NOMO-1 treated with DMSO at 0.1 percent for 48 hours (cell line): ENCODE results near the gene MZF1.
"Not testable (repeated sequence)": the region's sequence is repeated elsewhere in the genome, so short reads cannot be mapped to it uniquely, and the experiment has no call there.

Experiments used
- DNase-seq: peaks from one replicate; lab custom pipeline; 2025; ENCODE audit not compliant: unreplicated experiment; lab: John Stamatoyannopoulos, UW

MZF1 gene

DNA sequence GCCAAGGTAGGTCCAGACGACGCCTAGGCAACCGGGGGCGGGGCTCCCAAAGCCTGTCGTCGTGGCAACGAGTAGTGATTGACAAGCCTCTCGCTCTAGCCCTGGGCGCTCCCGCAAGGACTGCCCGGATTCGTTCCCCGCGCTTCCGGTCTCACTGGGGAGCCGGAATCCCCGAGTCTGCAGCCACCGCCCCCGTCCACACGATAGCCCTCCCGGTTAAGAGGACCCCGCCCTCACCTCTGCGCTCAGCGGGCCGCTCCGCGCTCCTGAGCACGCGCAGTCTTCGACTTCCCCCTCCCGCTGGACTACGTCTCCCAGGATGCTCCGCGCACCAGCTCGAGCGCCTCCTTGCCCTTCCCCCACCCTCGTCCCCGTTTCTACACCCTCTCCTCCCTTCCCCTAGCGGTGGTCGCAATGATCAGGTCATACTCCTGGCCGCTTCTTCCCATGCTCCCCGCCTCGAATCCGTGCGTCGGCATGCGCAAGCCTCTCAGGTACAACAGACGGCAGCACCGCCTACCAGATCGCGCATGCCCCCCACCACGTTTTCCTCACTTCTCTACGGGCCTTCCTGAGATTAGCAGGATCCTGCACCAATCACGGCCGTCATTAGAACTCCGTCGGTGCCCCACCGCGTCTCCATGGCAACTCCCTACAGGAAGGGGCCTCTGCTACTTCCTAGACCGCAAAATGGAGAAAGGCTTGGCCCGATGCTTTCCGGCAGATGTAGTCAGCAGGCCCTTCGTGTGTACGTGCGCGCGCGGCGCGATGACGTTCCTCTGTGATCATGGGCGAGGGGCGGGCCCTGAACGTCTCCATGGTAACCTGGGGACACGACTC is at the start of gene MZF1:
Gene MZF1, minus strand, starts transcription at position 518 of the 840 bp plus-strand sequence. CDS start 1,946 bp downstream, outside the sequence.
- no peak for DNase-seq

DNA sequence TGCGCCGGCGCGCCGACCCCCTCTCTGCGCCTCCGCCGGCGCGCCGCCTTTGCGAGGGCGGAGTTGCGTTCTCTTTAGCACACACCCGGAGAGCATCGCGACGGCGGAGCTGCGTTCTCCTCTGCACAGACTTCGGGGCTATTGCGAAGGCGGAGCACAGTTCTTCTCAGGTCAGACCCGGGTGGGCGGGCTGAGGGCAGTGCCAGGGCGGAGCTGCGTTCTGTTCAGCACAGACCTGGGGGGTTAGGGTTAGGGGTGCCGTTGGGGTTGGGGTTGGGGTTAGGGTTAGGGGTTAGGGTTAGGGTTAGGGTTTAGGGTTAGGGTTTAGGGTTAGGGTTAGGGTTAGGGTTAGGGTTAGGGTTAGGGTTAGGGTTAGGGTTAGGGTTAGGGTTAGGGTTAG is 34.1 kb upstream of the MZF1 start:
- DNase-seq: not testable (repeated sequence)

DNA sequence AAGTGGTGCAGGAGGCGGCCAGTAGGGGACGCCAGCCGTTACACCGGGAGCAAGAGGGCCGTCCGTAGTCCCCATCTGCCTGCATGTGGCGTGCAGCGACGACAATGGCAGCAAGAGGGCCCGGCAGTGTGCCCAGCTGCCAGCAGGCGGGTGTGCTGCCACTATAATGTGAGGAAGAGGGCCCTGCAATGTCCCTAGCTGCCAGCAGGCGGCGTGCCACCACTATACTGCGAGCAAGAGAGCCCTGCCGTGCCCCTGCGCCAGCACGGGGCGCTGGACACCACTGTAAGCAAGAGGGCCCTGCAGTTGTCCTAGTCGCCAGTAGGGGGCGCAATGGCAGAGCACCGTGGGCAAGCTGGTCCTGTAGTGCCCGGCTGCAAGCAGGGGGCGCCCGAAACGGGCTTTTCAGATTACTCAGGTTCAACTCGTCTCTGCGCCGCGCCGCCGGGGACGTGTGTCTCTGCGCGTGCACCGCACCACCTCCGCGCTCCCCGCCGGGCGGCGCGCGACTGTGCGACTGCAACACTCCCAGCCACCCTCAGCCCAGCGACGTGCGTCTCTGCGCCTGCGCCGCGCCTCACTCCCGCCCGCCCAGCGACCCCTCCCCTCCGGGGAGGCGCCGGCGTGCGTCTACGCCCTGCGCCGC is 33.2 kb upstream of the MZF1 start:
- DNase-seq: not testable (repeated sequence)

DNA sequence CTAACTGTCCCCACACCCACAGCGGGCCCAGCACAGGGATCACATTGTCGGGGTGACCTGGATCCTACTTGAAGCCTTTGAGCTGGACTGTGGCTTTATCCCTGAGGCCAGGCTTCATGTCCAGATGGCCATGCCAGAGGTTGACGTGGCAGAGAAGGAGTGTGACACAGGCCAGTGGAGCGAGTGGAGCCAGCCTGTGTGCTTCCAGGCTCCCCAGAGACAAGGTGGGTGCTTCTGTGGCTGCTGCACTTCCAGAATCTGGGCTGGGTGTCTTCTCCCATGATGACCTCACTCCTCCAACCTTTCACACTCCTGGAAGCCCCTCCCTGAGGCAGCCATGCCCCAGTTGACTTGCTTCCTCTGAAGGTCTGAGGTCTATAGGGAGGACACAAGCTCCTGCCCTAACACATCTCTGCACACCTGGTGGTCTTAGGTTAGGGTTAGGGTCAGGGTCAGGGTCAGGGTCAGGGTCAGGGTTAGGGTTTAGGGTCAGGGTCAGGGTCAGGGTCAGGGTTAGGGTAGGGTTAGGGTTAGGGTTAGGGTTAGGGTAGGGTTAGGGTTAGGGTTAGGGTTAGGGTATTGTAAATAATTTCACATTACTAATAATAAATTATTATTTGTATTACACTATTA is 13.1 kb upstream of the MZF1 start:
- no peak for DNase-seq

DNA sequence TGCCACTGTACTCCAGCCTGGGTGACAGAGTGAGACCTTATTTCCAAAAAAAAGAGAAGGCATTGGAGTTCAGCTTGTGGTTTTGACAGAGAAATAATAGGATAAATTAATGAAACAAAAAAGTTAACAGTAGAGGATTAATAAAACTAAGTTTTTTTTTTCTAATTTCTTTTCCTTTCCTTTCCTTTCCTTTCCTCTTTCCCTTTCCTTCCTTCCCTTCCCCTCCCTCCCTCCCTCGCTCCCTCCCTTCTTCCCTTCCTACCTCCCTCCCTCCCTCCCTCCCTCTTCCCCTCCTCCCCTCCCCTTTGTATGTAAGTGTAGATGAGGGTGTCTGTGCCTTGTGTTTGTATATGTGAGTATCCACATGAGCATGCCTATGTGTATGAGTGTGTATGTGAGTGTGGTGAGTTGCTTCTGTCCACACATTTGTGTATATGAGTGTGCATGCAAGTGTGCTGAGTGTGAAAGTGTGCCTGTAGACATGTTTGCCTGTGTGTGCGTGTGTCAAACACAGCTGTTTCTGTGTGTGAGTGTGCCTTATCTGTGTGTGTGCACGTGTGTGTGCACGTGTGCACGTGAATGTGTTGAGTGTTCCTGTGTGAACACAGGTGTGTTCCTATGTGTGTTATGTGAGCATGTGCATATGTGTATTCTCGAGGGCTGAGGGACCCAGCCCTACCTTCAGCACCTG is 12.5 kb upstream of the MZF1 start:
- no peak for DNase-seq

DNA sequence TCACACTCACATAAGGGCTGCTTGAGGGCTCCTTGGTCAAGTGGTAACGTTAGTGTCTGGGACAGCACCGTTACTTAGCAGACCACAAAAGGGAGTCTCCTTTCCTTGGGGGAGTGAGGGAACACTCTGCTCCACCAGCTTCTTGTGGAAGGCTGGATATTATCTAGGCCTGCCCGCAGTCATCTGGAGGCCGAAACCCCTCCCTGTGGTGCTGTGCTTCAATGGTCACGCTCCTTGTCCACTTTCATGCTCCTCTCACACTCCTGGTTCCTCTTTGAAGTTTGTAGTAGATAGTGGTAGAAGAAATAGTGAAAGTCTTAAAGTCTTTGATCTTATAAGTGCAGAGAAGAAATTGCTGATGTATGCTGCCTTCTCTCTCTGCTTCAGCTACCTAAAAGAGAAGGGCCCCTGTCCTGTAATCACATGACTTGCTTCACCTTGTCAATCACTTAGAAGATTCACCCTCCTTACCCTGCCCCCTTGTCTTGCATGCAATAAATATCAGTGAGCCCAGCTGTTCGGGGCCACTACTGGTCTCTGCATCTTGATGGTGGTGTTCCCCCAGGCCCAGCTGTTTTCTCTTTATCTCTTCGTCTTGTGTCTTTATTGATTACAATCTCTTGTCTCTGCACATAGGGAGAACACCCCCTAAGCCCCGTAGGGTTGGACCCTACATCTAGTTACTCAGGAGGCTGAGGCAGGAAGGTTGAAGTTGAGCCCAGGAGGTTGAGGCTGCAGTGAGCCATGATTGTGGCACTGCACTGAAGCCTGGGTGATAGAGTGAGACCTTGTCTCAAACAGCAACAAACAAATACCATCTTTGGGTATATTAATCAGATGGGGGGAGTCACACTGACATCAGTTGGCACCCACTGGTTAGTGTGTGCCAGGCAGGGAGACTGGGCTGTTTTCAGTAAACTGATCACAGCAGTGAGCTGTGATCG is 11.6 kb upstream of the MZF1 start:
- DNase-seq: no peak

DNA sequence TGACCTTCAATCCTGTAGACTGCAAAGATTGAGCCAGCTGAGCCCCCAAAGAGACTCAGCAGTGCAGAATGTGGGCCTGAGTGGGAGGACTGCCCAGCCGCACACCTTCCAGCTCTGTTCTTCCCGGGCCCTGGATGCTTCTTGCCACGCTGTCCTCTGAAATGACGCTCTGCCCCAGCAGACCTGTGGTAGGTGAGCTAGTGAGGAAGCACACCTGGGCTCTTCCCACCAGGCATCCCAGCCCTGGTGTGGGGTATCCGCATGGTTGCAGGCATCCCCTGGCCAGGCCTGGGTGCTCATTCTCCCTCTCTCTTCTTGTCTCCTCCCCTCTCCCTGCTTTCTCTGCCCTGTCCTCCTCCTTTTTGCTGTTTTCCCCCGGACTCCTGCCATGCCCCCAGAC is 9.8 kb upstream of the MZF1 start:
- DNase-seq: no peak

DNA sequence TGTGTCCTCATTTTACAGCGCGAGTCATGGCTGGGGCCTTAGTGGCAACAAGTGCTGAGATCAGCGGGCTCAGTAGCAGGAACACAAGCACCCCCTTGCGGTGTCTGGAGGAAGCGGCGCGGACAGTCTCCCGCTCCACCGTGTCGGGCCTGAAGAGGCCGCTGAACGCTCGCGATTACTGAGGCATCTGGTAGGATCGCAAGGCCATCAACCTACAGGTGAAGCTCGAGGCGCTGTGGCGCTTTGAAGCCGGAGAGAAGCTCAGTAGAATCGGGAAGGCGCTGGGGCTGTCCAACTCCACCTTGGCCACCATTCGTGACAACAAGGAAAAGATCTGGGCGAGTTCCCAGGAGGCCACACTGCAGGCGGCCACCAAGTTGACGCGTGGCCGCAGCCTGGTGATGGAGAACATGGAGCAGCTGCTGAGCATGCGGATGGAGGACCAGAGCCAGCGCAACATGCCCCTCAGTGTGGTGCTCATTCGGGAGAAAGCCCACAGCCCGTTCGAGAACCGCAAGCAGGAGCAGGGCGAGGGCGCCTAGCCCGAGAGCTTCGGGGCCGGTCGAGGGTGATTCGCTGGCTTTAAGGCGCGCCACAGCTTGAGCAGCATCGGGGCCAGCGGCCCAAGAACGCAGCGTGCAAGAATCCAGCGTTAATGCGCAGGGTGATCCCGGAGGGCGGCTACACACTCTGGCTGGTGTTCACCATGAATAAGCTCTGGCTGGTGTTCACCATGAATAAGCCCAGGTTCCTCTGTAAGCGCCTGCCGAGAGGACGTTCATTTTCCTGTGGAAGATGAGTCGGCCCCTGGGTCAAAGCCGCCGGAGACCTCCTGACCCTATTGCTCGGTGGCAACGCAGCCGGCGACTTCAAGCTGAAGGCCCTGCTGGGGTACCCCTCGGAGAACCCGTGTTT is 8.3 kb upstream of the MZF1 start:
- DNase-seq: no peak

DNA sequence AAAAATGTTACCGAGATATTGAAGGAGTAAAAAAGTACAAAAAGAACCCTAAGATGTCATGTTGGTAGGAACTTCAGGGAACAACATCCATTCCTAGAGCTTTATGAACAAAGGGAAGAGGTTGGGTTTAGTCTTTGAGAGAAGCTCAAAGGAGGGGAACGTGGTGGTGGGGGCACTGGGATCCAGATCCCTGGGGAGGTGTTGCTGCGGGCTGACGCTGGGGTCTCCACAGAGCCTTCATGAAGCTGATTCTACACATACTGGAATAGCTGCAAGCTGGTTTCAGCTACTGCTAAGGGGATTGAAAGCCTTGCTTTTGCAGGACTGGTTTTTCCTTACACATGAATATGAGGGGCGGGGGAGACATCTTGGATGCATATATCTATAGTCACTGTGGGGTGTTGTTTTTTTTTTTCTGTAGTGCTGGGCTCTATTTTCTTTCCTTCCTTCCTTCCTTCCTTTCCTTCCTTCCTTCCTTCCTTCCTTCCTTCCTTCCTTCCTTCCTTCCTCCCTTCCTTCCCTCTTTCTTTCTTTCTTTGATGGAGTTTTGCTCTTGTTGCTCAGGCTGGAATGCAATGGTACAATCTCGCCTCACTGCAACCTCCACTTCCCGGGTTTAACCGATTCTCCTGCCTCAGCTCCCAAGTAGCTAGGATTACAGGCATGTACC is 6.5 kb upstream of the MZF1 start:
- no peak for DNase-seq

DNA sequence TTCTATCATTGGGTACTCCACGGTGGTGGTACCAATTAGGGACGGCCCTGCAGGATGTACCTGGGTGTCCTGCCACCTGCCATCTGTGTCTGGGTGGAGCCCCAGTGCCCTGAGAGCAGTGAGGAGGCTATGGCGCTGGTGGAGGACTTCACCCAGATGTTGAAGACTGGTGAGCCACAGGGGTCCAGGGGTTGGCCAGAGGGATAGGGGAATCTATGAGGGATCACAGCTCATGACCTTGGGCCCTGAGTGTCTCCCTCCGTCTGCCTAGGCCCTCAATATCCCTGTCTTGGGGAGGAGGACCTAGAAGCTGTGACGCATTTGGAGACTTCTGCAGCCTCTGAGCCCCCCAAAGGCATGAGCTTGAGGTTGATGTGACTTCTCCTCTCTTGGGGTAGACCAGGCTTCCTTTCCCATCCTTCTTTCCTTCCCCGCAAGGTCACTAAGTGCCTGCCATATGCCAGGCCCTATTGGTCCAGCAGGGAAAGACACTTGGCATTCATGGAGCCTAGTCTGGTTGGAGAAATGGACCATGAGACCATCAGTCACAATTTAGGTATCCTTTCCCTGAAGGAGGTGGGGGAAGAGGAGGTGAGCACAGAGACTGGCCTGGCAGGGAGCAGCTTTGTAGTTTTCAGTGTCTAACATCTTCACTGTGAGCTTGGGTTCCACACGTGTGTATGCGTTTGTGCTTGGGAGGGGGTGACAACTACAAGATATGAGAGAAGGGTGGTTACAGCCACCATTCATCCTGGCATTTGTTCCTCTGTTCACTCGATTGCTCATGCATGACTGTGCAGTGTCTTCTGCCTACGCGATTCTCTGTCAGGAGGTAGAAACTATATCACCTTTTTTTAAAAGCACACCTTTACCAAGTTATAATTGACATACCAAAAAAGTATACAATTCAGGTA is 5.1 kb upstream of the MZF1 start:
- DNase-seq: no peak

DNA sequence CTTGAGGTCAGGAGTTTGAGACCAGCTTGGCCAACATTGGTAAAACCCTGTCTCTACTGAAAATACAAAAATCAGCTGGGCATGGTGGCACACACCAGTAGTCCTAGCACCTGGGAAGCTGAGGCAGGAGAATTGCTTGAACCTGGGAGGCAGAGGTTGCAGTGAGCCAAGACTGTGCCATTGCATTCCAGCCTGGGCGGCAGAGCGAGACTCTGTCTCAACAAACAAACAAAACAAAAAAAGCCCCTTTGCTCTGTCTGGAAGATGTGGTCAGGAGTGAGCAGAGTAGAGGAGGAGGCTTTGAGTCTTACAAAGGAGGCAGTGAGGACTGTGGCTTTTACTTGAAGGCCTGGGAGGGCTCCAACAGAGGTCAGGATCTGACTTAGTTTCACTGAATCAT is 4.4 kb upstream of the MZF1 start:
- DNase-seq: not testable (repeated sequence)

DNA sequence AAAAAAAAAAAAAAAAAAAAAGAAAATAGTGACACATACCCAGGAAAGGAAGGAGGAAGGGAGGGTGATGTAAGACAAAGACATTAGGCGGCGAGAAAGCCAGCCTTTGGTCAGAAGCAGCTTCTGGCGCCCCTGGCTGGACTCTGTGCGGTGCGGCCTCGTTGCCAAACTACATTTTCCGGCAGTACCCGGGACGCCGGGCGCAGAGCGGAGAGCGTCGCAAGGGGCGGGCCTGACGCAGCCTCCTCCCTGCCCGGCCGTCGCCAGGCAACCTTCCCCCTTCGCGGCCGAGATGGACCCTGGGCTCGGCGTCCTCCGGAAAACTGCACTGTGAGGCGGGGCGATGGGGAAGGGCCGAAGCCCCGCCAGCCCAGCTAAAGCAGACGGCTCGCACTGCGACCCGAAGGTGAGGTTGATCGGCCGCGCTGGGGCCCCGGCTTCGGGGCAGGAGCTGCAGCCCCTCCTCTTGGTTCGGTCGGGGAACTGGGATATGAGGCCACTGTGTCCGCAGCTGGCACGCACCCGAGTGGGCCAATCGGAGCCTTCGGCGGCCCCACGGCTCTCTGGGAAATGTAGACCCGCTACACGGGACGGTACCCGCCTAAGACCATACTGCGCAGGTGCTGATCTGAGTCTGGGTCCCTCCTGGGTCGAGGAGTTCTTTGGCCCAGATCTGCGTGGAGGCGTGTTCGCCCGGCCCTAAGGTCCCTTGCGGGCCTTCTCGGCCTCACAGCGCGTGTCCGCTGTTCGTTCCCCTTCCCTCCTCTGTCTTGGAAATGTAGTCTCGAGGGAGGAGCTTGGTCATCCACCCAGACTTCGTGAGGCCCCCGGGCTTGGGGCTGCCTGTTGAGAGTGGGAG is 2.3 kb upstream of the MZF1 start:
- no peak for DNase-seq

DNA sequence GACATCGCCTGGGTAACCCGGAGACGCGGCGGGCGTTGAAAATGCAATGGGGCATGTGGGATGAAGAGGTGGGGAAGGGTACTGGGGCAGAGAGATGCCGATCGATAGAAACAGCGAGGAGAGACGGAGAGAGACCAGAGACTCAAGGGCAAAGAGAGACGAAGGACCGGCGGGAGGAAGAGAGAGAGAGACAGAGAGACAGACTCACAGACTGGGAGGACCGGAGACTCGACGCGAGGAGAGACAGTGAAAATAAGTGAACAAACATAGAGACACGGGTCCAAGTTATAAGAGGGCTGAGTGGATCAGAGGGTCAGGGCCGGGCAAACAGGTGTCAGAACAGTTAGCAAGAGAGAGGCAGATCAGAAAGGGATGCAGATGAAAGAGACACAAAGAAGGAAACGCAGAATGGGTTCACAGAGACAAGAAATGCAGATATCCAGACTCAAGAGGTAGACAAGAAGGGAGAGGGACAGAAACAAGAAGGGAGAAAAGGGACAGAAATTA is 576 bp upstream of the MZF1 start:
- DNase-seq: no peak

DNA sequence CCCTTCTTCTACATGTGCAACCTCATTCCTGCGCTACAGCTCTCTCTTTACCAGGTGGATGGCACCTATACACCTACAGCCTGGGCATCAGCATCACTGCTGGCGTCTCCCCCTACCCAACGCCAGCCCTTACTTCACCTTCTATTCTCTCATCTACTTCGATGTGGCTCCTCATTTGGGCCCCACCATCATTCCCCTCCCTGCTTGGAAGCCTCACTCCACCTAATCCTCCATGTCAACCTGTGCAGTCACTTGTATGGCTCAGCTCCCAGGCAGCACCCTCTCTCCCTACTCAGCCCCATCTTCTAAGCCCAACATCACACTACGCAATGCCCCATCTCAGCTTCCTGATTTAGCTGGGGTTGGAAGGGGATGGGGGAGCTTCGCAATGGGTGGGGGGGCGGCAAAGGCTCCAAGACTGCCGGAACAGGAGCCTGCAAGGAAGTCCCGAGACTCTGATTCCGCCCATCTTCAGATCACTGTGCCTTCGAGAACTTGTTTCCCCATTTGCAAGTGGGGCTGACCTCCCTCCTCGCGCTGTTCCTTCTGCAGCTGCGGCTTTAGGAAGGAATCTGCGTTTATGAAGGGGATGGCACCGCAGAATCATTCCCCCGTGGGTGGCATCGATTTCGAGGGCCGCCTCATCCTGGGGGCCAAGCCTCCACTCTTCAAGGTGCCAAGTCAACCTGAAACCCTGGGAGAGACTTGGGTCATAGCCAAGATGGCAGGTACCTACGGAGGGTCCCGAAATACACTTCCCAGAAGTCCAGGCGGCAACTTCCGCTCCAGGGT is 913 bp downstream of the MZF1 start:
- no peak for DNase-seq

DNA sequence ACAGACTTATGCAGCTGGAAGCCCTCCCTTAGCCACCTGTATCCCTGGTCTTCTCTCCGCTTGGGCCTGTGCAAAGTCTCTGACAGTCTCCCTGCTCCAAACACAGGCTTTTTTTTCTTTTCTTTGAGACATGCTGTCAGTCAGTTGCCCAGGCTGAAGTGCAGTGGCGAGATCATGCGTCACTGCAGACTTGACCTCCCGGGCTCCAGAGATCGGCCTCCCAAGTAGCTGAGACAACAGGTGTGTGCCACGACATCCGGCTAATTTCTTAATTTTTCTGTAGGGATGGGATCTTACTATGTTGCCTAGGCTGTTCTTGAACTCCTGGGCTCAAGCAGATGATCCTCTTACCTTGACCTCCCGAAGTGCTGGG is 1.6 kb downstream of the MZF1 start:
- no peak for DNase-seq
